Activated naive CD4-positive, alpha-beta T cell treated with Interleukin-2 at 50 U/mL for 16 hours (primary cell): ENCODE measurements around the gene PSMG4.

ENCODE experiments used
- DNase-seq: peaks from one replicate; pipeline ENCODE4 v3.0.0-alpha.2; 2020

PSMG4 gene

GRCh38 chr6:3292431-3293197 lies 33.9 kb downstream of the PSMG4 start:
- no peak for DNase-seq

- no peak for DNase-seq
These were observed 34.8 kb downstream of the PSMG4 start for GRCh38 chr6:3293271-3294155.

- no peak for DNase-seq
These were observed 35.6 kb downstream of the PSMG4 start for GRCh38 chr6:3294396-3294795.

- no peak for DNase-seq
These were observed 36.4 kb downstream of the PSMG4 start for GRCh38 chr6:3294921-3295871.

- no peak for DNase-seq
These were observed 37.3 kb downstream of the PSMG4 start for GRCh38 chr6:3296078-3296477.

- DNase-seq: no peak
These were observed 37.8 kb downstream of the PSMG4 start for GRCh38 chr6:3296537-3296936.

GRCh38 chr6:3297006-3297405 lies 38.3 kb downstream of the PSMG4 start:
- DNase-seq: no peak

- no peak for DNase-seq
These were observed 39.2 kb downstream of the PSMG4 start for GRCh38 chr6:3297909-3298308.

- DNase-seq: no peak
These were observed 40.5 kb downstream of the PSMG4 start for GRCh38 chr6:3299221-3299620.

GRCh38 chr6:3301506-3301905 lies 42.8 kb downstream of the PSMG4 start:
- DNase-seq: no peak

- DNase-seq: no peak
These were observed 45.2 kb downstream of the PSMG4 start for GRCh38 chr6:3303795-3304411.

- no peak for DNase-seq
These were observed 45.9 kb downstream of the PSMG4 start for GRCh38 chr6:3304500-3305215.

- DNase-seq: no peak
These were observed 46.4 kb downstream of the PSMG4 start for GRCh38 chr6:3305216-3305565.

GRCh38 chr6:3305831-3306230 lies 47.1 kb downstream of the PSMG4 start:
- DNase-seq: no peak

- DNase-seq: no peak
These were observed 48.1 kb downstream of the PSMG4 start for GRCh38 chr6:3306848-3307247.

GRCh38 chr6:3307436-3307835 lies 48.7 kb downstream of the PSMG4 start:
- DNase-seq: no peak

- no peak for DNase-seq
These were observed 49.4 kb downstream of the PSMG4 start for GRCh38 chr6:3308106-3308505.

- DNase-seq: no peak
These were observed 50.8 kb downstream of the PSMG4 start for GRCh38 chr6:3309391-3310050.

- no peak for DNase-seq
These were observed 51.3 kb downstream of the PSMG4 start for GRCh38 chr6:3310051-3310448.

GRCh38 chr6:3310703-3311102 lies 52.0 kb downstream of the PSMG4 start:
- no peak for DNase-seq

GRCh38 chr6:3311826-3312225 lies 53.1 kb downstream of the PSMG4 start:
- DNase-seq: no peak
